GM21825 (cell line): ENCODE data around the gene EPB41L1.

Source experiments
- ATAC-seq: cut with Tn5 transposase; IDR thresholded peaks from one replicate; pipeline ENCODE4 v1.9.1; 2021; ENCODE audit warnings: mild to moderate bottlenecking, moderate library complexity; ENCODE audit not compliant: unreplicated experiment

Gene EPB41L1

DNA sequence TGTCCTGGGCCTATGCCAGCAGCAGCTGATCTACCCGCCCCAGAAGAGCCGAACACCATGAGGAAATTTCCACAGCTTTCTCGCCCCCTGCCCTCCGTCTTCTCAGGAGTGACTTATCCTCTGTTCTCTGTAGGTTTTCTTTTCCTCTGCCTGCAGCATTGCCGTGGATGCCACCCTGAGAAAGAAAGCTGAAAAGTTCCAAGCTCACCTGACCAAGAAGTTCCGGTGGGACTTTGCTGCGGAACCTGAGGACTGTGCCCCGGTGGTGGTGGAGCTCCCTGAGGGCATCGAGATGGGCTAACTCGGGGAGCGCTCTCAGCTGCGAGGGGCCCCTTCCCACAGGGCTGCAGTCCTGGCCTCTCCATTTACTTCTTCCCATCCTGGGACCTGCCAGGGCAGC, 100.9 kb downstream of the EPB41L1 start:
- no peak for ATAC-seq

DNA sequence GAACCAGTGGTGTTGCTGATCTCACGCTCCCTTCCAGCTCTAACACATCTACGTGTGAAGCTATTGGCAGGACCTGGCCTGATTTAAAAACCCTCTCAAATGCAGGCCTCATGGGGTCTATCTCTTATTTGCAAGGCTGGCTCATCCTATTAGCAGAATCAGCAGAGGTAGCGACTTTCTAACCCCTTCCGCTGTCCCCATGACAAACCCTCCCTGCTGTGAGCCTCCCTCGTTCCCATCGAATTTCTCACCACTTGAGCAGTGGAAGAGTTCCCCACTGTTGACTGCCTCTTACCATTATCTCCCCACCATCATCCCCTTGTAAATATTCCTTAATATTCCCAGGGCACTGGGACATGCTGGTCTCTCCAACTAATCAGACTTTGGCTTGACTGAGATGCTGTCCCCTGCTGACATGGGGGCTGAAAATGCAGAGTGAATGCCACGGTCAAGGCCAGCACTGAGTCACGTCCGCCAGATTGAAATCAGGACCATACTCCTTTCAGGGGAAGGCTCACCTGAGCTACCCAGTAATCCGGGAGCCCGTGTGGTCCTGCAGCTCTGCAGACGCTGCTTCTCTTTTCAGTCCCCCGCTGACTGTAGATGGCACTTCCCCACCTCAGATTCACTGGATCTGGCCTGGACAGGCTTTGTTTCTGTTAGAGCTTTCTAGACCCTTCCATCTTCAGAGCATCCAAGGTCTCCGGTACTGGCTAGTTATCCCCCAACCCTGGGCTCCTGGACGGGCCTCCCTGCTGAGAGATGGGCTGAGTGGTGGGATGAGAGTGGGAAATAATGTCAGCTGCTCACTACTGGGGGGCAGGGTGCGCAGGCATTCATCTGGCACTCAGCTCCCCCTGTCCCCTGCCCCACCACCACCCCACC, 104.9 kb downstream of the EPB41L1 start:
- ATAC-seq = no peak

DNA sequence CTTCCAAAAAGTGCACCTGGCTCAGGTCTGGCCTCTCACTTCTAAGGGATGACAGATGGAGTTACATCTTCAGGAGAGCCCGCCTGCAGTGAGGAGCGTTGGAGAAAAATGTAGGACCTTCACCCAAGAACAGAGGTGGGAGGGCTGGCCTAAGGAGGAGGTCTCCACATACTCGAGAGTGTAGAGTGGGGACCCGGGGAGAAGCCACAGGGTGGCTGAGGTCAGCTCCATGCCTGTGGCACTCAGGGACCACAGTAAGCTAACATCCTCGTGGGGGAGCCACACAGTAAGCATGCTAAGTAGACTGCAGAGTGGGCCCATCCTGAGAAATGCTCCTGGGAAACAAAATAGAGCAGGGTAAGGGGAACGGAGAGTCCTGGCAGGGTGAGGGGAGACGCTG, 105.8 kb downstream of the EPB41L1 start:
- ATAC-seq = no peak

DNA sequence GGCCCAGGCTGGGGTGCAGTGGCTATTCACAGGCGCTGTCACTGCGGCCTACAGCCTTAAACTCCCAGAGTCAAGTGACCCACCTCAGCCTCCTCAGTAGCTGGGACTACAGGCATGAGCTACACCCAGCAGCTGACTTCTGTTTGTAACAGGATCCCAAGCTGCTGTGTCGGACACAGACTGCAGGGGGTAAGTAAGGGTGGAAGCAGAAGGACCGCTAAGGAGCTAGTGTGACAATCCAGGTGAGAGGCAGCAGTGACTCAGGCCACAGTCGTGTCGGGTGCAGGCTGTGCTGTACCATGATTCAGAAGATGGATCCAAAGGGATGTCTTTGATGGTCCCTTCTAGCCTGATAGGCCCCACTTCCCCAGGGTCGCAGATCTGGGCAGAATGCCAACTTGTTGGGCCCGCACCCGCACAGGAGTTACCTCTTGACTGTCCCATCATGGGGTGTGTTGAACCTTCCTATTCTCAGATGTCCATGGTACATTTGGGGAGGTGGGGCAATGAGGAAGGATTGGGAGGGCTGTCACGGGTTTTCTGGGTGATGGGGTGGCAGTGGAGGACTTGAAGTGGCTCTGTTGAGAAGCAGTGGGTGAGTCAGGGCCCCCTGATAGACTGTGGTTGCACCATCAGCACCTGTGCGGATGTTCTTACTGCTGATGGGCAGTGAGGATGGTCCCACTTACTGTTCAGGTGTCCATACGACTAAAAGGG, 107.0 kb downstream of the EPB41L1 start:
- ATAC-seq = no peak

DNA sequence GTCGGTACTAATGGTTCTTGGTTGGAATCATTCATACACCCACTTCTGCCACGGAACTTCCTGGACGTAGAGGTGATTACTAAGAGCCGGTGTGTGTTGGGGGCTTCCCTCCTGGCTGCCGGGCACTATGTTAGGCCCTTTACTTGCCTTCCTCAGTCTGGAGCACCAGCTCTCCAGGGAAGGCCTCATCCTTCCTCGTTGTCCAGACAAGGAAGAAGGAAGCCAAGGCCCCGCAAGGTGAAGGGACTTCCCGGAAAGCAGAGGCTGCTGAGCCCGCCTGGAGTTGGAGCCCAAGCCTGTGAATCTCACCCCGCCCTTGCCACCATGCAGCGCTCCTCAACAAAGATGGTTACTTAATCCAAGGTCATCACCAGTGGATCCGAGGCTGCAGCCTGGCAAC, 107.9 kb downstream of the EPB41L1 start:
- no peak for ATAC-seq

DNA sequence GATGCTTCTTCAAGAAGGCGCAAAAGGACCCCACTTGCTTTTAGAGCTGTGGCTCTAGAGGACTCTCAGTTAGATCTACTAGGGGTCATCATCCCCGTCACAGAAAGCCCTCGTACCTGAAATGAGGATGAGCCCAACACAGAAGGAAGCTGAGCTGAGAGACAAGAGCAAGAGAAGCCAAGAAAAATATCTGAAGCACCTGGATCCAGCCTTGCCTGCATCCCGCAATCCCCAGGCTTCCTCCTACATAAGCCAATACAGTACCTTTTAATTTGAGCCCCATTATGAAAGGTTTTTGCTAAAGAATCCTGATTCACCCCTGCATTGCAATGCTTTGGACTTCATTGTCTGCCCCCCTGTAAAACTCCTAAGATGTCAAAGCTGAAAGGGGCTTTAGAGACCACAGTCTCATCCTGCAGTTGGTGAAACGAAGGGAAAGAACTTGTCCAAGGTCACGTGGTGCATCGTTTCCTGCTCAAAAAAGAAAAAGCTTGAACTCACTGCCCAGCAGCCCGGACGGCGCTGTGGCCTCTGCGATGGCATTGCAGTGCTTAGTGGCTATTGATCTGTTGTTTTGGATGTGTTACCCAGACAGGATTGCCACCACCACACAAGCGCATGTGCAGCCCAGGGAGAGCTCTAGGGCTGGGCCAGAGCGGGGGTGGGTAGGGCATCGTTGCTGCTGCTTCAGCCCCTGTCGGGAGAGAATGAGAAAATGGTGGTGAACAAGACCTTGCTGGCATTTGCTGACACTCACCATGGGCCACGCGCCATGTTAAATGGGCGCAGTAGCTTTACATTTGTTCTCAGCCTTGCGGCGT, 110.1 kb downstream of the EPB41L1 start:
- no peak for ATAC-seq

DNA sequence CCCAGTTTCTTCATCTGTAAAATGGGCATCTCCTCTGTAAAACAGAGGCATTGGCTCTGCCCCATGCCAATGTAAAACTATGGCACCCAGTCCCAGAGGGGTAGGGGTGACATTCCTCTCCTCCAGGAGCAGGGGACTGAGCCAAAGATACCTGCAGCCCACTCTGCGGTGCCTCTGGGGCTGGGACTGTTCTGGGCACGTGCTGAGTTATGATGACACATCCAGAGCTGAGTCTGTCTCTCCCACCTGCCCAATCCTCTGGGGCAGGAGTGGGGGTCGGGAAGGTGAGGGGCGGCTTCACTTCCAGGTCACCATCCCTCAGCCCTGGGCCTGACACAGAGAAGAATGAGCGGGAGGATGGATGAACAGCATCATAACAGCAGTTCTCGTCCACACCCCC, 111.6 kb downstream of the EPB41L1 start:
- no peak for ATAC-seq

DNA sequence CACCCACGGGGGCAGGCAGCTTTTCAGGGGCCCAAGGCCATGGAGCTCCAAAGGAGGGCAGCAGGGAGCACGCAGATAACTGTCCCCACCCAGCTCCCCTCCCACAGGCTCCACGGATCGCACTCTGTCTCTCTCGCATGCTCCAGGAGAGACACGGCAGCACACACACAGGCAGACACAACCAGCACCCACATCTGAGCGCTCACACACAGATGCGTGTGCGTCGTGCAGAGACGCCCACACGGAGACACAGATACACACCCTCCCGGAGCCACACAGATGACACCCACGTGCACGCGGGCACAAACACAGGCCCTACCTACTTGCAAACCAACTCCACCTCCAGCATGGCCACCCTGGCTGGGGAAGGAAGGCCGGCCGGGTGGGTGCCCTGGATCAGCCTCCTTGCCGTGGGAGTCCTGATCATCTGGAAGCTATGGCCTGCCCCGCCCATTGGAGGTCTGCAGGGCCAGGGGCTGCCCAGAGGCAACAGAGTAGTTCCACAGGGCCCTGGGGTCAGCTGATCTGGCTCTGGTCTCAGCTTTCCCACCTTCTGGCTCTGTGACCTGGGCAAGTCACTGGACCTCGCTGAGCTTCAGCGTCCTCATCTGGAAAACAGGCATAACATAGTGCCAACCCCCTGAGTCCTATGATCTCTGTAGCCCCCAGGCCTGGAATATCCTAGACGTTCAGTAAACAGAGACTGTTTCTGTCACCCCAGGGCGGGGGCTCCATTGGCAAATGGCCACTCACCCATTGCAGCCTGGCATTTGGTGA, 113.3 kb downstream of the EPB41L1 start:
- no peak for ATAC-seq

DNA sequence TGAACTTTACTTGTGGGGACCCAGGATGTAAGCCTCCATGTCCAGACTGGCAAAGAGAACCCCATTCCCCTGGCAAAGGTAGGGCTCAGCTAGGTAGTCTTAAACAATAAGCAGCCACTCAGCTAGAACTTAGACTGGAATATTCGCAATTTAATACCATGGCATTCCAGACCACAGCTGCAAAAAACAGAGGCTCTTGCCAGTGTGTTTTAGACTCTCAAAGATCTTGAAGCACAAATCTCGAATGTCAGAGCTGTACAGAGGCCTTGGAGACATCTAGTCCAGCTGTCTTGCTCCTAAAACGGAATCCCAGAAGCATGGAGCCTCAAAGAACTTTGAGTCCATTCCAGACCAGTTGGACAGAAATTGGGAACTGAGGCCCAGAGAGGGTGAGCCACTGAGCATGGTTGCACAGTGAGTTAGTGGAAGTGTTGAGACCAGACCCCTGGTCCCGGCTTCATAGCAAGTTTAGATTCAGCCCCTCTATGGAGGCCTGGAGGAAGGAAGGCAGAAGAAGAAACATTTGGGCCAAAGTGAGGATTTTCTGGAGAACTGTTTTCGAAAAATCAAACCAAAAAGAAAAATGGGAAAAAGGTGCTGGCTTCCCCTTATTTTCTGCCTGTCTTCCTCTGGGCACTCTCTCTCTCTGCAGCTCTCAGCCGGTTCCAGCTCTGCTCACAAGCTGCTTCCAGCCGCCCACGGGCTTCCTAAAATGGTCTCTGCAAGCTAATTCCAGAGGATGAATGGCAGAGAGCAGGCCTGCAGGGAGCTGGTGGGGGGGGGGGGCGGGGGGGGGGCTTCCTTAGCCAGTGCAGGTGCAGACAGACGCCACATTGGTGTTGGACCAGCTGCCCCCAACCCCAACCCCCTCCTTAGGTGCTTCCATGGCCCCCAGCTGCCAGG, 114.2 kb downstream of the EPB41L1 start:
- no peak for ATAC-seq

DNA sequence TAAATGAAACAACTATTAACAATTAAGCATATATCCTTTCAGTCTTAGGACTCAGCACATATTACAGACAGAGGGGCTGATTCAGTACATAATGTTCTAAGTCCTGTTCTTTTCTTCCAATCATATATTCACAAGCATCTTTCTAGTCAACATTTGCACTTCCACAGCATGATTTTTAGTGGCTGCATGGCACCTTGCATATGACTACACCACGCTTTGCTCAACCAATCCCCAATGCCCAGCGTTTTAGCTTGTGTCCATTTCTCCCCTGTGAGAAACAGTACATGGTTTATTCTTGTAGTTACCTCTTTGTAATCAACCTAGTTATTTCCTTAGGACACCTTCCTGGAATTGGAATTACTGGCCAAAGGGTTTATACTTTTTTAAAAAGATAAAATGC, 115.0 kb downstream of the EPB41L1 start:
- ATAC-seq = no peak

DNA sequence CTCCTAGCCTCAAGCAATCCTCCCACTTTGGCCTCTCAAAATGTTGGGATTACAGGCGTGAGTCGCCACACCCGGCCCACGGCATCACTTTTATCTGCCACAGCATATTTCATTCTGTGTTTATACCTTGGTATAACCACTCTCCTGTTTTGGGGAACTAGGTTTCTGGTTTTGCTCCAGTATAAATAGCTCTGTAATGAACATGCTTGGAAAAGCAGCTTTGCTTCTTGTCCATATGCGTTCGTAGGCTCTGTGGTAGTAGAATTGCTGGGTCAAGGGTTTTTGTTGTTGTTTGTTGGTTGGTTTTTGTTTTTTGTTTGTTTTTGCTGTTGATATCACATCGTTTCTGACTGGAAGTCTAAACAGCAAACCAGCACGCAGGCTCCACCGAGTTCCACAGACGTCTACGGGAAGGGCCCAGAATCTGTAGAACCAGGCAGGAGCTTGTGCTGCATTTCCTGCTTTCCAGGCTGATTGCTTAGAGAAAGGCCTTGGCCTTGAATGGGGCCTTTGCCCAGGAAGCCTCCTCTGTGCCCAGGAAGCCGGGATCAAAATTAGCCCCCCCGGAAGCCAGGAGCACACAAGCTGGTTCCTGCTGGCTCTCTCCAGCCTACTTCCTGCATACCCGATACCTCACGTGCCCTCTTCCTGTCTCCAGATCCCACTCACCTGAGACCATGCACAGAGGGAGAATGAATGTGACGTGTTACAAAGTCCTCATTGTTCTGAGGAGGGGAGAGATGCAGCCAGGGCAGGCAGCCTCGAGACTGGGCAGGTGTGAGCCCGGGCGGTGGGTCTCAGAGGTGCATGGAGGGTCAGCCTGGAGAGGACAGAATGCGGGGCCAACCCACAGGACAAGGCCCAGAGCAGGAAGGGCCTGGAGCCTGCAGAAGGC, 116.5 kb downstream of the EPB41L1 start:
- no peak for ATAC-seq

DNA sequence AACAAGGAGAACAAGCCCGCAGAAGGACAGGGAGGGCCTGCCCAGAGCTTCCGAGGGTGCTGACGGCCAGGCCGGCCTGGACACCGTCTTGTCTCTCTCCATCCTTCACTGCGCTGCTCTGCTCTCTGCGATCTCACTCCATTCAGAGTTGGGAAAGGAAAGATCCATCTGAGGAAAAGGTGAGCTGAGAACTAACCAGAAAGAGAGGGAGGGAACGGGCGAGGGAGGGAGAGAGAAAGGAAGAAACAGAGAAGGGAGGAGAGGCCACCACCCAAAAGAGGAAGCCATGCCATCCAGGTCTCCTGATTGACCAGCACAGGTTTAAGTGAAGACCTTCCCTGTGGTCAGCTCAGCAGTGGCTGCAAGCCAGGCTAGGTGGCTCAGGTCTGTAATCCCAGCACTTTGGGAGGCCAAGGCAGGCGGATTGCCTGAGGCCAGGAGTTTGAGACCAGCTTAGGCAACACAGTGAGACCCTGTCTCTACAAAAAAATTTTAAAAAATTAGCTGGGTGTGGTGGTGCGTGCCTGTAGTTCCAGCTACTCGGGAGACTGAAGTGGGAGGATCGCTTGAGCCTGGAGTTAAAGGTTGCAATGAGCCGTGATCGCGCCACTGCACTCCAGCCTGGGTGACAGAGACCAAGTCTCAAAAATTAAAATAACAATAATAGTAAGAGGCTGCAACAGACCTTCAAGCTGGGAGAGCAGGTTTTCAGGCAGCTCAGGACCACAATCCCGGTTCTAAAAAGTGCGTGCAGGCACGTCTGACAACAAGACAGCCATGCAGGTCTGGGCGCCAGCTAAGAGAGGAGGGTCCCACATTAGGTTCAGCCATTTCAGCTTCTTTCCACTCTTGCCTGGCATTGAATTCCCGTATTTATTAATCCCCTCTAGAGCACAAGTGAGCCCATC, 117.4 kb downstream of the EPB41L1 start:
- no peak for ATAC-seq

DNA sequence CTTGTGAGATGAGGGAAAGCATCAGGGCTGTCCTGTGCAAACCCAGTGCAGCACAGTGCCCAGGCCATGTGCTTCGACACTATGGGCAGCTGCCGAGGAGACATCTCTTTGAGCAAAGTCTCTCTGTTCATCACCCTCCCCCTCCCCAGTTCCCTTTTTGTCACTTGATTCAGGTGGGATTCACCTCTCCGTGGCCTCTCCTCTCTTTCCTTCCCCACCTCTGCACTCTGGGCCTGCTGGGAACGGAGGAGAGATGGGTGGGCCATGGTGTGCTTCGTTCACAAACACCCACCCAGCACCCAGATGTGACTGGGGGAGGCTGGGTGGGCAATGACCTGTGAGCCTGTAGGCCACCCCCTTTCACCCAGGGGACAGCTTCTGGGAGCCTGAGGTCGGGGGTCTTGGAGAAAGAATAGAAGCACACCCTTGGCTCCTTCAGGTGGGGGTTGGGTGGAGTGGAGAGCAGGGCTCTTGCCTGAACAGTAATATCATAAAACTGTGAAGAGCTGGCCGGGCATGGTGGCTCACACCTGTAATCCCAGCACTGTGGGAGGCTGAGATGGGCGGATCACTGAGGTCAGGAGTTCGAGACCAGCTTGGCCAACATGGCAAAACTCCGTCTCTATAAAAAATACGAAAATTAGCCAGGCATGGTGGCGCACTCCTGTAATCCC, 118.1 kb downstream of the EPB41L1 start:
- ATAC-seq = no peak

DNA sequence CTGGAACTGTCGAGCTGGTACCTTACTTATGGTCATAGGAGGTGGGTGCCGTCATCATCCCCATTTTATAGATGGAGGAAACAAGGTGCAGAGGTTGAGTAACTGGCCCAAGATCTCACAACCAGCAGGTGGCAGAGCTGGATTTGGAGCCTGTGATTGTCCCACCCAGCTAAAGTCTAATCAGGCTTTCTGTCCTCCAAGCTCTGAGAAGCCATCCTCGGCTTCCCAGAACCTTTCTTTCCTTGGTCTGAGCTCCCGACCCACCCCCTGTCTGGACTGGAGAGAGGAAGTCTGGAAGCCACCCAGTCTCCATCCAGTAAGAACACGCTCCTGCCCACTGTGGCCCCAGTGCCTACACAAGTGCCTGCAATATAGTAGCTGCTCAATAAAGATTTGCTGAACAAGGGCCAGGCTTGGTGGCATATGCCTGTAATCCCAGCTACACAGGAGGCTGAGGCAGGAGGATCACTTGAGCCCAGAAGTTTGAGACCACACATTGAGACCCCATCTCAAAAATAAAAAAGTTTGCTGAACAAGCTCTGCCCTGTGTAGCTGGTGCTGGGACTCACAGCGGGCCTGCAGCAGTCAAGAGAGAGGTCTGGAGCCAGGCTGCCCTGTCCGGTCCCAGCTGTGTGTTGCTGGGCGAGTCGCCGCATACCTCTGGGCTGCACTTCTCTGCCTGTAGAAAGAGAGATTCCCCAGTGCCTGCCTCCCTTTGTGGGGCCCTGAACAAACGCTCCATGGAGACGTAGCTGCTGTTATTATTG, 119.1 kb downstream of the EPB41L1 start:
- no peak for ATAC-seq

DNA sequence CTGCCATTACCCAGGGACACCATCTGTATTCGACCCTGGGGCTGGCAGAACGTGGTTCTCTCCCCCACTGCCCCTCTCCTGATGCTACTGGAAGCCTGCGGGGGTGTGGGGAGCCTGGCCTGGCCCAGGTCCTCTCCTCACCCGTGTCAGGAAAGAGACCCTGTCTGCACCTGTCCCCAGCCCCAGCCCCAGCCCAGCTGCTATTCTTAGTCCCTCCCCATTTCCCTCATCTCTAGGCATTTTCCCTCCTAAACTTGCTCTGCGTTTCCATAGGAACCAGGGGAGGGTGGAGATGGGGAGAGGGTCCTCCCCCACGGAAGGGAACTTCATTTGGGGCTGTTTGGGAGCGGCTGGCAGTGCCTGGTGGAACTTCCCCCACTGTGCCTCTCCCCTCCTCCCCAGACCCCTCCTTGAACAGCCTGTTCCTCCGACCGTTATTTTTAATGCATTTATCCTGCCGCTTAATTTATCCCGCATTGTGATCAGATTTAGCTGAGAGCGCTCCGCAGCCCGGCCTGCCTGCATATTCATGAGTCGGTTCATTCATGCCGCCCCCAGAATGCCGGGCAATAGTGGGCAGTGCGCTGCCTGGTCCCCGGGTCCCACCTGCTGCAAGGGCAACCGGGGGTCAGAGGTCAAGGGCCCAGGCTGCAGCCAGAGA, 119.8 kb downstream of the EPB41L1 start:
- ATAC-seq = no peak

DNA sequence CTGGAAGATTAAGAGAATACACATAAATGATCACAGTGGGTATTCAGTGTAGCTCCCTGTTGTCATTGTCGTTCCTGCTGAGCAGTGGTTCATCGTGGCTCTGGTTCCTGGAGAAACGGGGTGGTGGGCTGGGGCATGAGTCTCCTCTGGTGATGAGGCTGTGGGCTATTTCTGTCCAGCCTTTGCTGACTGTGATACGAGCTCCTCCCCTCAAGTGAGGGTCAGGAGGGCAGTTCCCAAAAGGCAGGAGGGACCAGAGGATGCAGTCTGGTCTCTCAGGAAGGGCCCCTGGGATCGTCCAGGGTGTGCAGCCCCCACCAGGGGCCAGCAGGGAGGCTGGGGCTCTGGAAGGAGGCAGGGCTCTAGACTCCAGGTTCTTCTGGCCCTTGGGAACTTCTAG, 120.5 kb downstream of the EPB41L1 start:
- no peak for ATAC-seq
